ENCODE measurements around the gene MTFR1L. TPM values are rescaled to one million over a fixed set of nuclear protein-coding genes. Genes with fewer than 3 reads are reported as not detected.

Gene MTFR1L
- total and polyA plus RNA-seq, 9 of the 15 experiments (the other 6 are each of a cell fraction or from before 2014, with no cell fraction given): 41.4 to 98.5 (median 53.7) TPM

GRCh38 chr1:25861316-25862286 is 41.8 kb downstream of the MTFR1L start (continued):
- peak; percentile 73 for TF ChIP-seq ZBTB40 (IDR thresholded peaks at IDR 0.05)
- TF ChIP-seq ZBTB40 (CRISPR knock-in tag; IDR thresholded peaks at IDR 0.05): no peak
- peak; percentile 94 for TF ChIP-seq ZEB2 (IDR thresholded peaks at IDR 0.05)
- no peak for TF ChIP-seq FUS (optimal IDR thresholded peaks at IDR 0.05; ENCODE audit: low read depth, low read length)
- no peak for TF ChIP-seq MED1 (CRISPR knock-in tag; IDR thresholded peaks at IDR 0.05; ENCODE audit: borderline replicate concordance)
- no peak for TF ChIP-seq ZBTB26 (CRISPR knock-in tag; IDR thresholded peaks at IDR 0.05)
- no peak for TF ChIP-seq ZNF146 (CRISPR knock-in tag; IDR thresholded peaks at IDR 0.05; ENCODE audit: unreplicated experiment)
- TF ChIP-seq MLLT1 (IDR thresholded peaks at IDR 0.05): peak in 1 of 2 experiments; percentile 29; a peak in 1 of 4 replicates
- TF ChIP-seq ZNF263 (CRISPR knock-in tag; IDR thresholded peaks at IDR 0.05; ENCODE audit: borderline replicate concordance): no peak
- no peak for TF ChIP-seq ATF4 (CRISPR knock-in tag; IDR thresholded peaks at IDR 0.05)
- TF ChIP-seq ZNF316 (IDR thresholded peaks at IDR 0.05): no peak
- TF ChIP-seq HDAC2 (IDR thresholded peaks at IDR 0.05): peak; percentile 80; the same call in 1 of the 2 replicates
- no peak for TF ChIP-seq CREM (IDR thresholded peaks at IDR 0.05; ENCODE audit: low read depth)
- TF ChIP-seq MTF1 (CRISPR knock-in tag; IDR thresholded peaks at IDR 0.05; ENCODE audit: borderline replicate concordance): no peak
- TF ChIP-seq BRF1 (IDR thresholded peaks at IDR 0.05; ENCODE audit: borderline replicate concordance, extremely low read depth, insufficient read length): no peak
